HepG2 (cell line): ENCODE data around the gene TXNIP. TPM values are rescaled to one million over a fixed set of nuclear protein-coding genes. Genes with fewer than 3 reads are reported as not detected.

Source experiments
- AGO2 ChIP-seq: fragments of 200-400 bp; formaldehyde crosslinking; optimal IDR thresholded peaks from 2 replicates; pipeline ENCODE3; 2017; ENCODE audit warnings: mild to moderate bottlenecking, low read depth, low read length, moderate library complexity
- BRF2 ChIP-seq: sonication (generic); formaldehyde crosslinking; IDR thresholded peaks from 2 replicates; pipeline ENCODE4 v1.8.1; 2022; ENCODE audit warnings: mild to moderate bottlenecking, missing genetic modification reagents
- DMTF1 ChIP-seq: sonication (generic); formaldehyde crosslinking; IDR thresholded peaks from 2 replicates; pipeline ENCODE4 v1.4.0; 2020; ENCODE audit warnings: mild to moderate bottlenecking, missing genetic modification reagents
- DRAP1 ChIP-seq: IDR thresholded peaks from 2 replicates; pipeline ENCODE4 v1.6.1; 2016; ENCODE audit warnings: missing genetic modification reagents, missing compliant biosample characterization
- EED ChIP-seq: sonication (generic); formaldehyde crosslinking; IDR thresholded peaks from 2 replicates; pipeline ENCODE4 v1.5.0; 2020; ENCODE audit warnings: mild to moderate bottlenecking, missing genetic modification reagents
- FOXP1 ChIP-seq, 2 experiments: fragments of 450-650 bp in 1 of 2; IDR thresholded peaks; 2 replicates each; pipeline ENCODE4 v1.6.1; 2017 to 2018; ENCODE audit warnings: antibody characterized with exemption in 1 of 2
- FOXP4 ChIP-seq: sonication (generic); formaldehyde crosslinking; IDR thresholded peaks from 2 replicates; pipeline ENCODE4 v1.4.0; 2020; ENCODE audit warnings: missing genetic modification reagents
- KDM1A ChIP-seq: IDR thresholded peaks from 2 replicates; pipeline ENCODE4 v1.6.1; 2016; ENCODE audit warnings: missing compliant biosample characterization
- KMT2B ChIP-seq: IDR thresholded peaks from 2 replicates; pipeline ENCODE4 v1.6.1; 2016; ENCODE audit warnings: missing genetic modification reagents, missing compliant biosample characterization
- NCOA1 ChIP-seq: sonication (generic); formaldehyde crosslinking; IDR thresholded peaks from 2 replicates; pipeline ENCODE4 v1.9.0; 2021; ENCODE audit warnings: missing genetic modification reagents
- NCOR1 ChIP-seq: fragments of 200-600 bp; sonication (generic); IDR thresholded peaks from 2 replicates; pipeline ENCODE4 v1.7.0; 2017; ENCODE audit warnings: antibody characterized with exemption, low read length, borderline replicate concordance
- PHF8 ChIP-seq: sonication (generic); formaldehyde crosslinking; IDR thresholded peaks from 2 replicates; pipeline ENCODE4 v1.5.0; 2020; ENCODE audit warnings: missing genetic modification reagents
- RERE ChIP-seq: IDR thresholded peaks from 2 replicates; pipeline ENCODE4 v1.6.1; 2016; ENCODE audit warnings: low read depth, missing genetic modification reagents, missing compliant biosample characterization
- SALL1 ChIP-seq: sonication (generic); formaldehyde crosslinking; IDR thresholded peaks from 2 replicates; pipeline ENCODE4 v1.8.0; 2022; ENCODE audit warnings: mild to moderate bottlenecking, missing genetic modification reagents
- SNRNP70 ChIP-seq: fragments of 200-400 bp; formaldehyde crosslinking; IDR thresholded peaks from 2 replicates; pipeline ENCODE4 v1.6.1; 2017; ENCODE audit warnings: mild to moderate bottlenecking, low read depth, low read length, moderate library complexity
- SYNCRIP ChIP-seq: fragments of 200-400 bp; formaldehyde crosslinking; IDR thresholded peaks from 2 replicates; pipeline ENCODE4 v1.6.1; 2018; ENCODE audit warnings: mild to moderate bottlenecking, low read depth, low read length; ENCODE audit not compliant: insufficient read depth
- ZFAT ChIP-seq: sonication (generic); formaldehyde crosslinking; conservative IDR thresholded peaks from 2 replicates; pipeline ENCODE4 v1.8.1; 2023; ENCODE audit warnings: missing genetic modification reagents, inconsistent platforms
- ZNF251 ChIP-seq: sonication (generic); formaldehyde crosslinking; IDR thresholded peaks from 2 replicates; pipeline ENCODE4 v1.9.0; 2021; ENCODE audit warnings: mild to moderate bottlenecking, missing genetic modification reagents
- polyA plus RNA-seq, 8 experiments: library from polyadenylated mRNA; depleted of rRNA in 3 of 8; stranded (reverse) in 7 of 8; unstranded in 1 of 8; fragments of >200 nt; fragmentation: Illumina TruSeq in 4 of 8; extraction: Trizol in 4 of 8; gene quantifications; 2 replicates each; pipeline versions ENCODE4 v1.2.1 to v1.2.3, GENCODE V29; 2011 to 2016; ENCODE audit warnings: low read depth in 4 of 8, missing spikeins in 1 of 8, mixed read lengths in 1 of 8; ENCODE audit not compliant: insufficient read depth in 1 of 8
- total RNA-seq, 5 experiments: library from RNA; depleted of rRNA; stranded (reverse); fragments of >200 nt; fragmentation: Illumina TruSeq; extraction: Trizol; gene quantifications; 2 replicates each; pipeline ENCODE4 v1.2.3, GENCODE V29; 2016; ENCODE audit warnings: low read depth in 1 of 5

The TXNIP gene
- total and polyA plus RNA-seq, 2 of the 13 experiments (the other 11 are each of a cell fraction or from before 2014, with no cell fraction given), result 24.4 to 237 TPM

- TF ChIP-seq FOXP4 (CRISPR knock-in tag) (no peak), ZFAT (no peak), NCOR1 (no peak), AGO2 (no peak), RERE (CRISPR knock-in tag) (no peak), SNRNP70 (no peak), EED (CRISPR knock-in tag) (no peak), KDM1A (CRISPR knock-in tag) (0 out of 2 replicates have a peak, but pooled peaks have one; percentile 28), BRF2 (CRISPR knock-in tag) (no peak), FOXP1 (IDR thresholded peaks at IDR 0.05) (no peak), FOXP1 (CRISPR knock-in tag; IDR thresholded peaks at IDR 0.05) (no peak), KMT2B (CRISPR knock-in tag) (no peak), DRAP1 (no peak), PHF8 (CRISPR knock-in tag) (no peak), NCOA1 (CRISPR knock-in tag) (no peak), SYNCRIP (no peak), DMTF1 (CRISPR knock-in tag) (no peak), SALL1 (CRISPR knock-in tag) (no peak; the same call in 1 of the 2 replicates), ZNF251 (CRISPR knock-in tag) (no peak)
Observed at GRCh38 chr1:145985502-145986439, 10.6 kb downstream of the TXNIP start (continued).
